Naive thymus-derived CD8-positive, alpha-beta T cell (primary cell): ENCODE measurements around the gene CARD9. TPM values are rescaled to one million over a fixed set of nuclear protein-coding genes. Genes with fewer than 3 reads are reported as not detected.

ENCODE experiments used
- ATAC-seq, 2 donors: fragments of 150-1000 bp; cut with Tn5 transposase in 1 of 2; sonication (Bioruptor Pico), chemical (Tn5 transposase) in 1 of 2; 1 replicate in 1 of 2; 2 replicates in 1 of 2; pipeline ENCODE4 v1.10.0; 2021; ENCODE audit warnings: mild to moderate bottlenecking in 2 of 2, moderate library complexity in 2 of 2
- POLR2A ChIA-PET: fragments of 350-600 bp; sonication (Branson Sonifier 250); formaldehyde crosslinking; loops from one replicate; lab custom pipeline; 2021; ENCODE audit warnings: antibody characterized with exemption; lab: Charles Lee
- DNase-seq, 10 donors: peaks; one replicate each; pipeline versions ENCODE4 v3.0.0 to v3.0.0-alpha.2; 2020 to 2022
- H3K27ac Mint-ChIP-seq, 10 donors: one replicate each; pipeline ENCODE4 v1.8.0; 2020 to 2022; ENCODE audit warnings: mild to moderate bottlenecking in 10 of 10, mixed read lengths in 10 of 10, moderate library complexity in 4 of 10, inconsistent platforms in 1 of 10
- H3K27me3 Mint-ChIP-seq, 5 donors: one replicate each; pipeline ENCODE4 v1.8.0; 2021 to 2022; ENCODE audit warnings: mixed read lengths in 5 of 5
- H3K36me3 Mint-ChIP-seq, 3 donors: one replicate each; pipeline ENCODE4 v1.8.0; 2020 to 2022; ENCODE audit warnings: mixed read lengths in 3 of 3, mild to moderate bottlenecking in 2 of 3, inconsistent platforms in 1 of 3
- H3K4me1 Mint-ChIP-seq, 4 donors: one replicate each; pipeline ENCODE4 v1.8.0; 2021 to 2022; ENCODE audit warnings: mixed read lengths in 4 of 4
- H3K4me3 Mint-ChIP-seq, 10 donors: one replicate each; pipeline ENCODE4 v1.8.0; 2020 to 2022; ENCODE audit warnings: mild to moderate bottlenecking in 10 of 10, mixed read lengths in 10 of 10, moderate library complexity in 6 of 10, inconsistent platforms in 1 of 10
- H3K9me3 Mint-ChIP-seq, 9 donors: one replicate each; pipeline ENCODE4 v1.8.0; 2020 to 2022; ENCODE audit warnings: mixed read lengths in 9 of 9, mild to moderate bottlenecking in 3 of 9, inconsistent platforms in 1 of 9, moderate library complexity in 1 of 9
- polyA plus RNA-seq, 3 donors: library from polyadenylated mRNA; unstranded; fragments of 300-500 nt; fragmentation: Illumina TruSeq; gene quantifications; one replicate each; pipeline ENCODE4 v1.2.3, GENCODE V29; 2021
- total RNA-seq, 8 experiments: library from RNA in 2 of 8; stranded (reverse) in 2 of 8; gene quantifications; one replicate each; pipeline ENCODE4 v1.2.3 and lab custom pipeline; 2021 to 2026

CARD9 gene, protein sequence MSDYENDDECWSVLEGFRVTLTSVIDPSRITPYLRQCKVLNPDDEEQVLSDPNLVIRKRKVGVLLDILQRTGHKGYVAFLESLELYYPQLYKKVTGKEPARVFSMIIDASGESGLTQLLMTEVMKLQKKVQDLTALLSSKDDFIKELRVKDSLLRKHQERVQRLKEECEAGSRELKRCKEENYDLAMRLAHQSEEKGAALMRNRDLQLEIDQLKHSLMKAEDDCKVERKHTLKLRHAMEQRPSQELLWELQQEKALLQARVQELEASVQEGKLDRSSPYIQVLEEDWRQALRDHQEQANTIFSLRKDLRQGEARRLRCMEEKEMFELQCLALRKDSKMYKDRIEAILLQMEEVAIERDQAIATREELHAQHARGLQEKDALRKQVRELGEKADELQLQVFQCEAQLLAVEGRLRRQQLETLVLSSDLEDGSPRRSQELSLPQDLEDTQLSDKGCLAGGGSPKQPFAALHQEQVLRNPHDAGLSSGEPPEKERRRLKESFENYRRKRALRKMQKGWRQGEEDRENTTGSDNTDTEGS
- total RNA-seq, result under 1 TPM; 0.70 to 0.85 TPM
- under 1 TPM; 0.08 to 0.21 (median 0.12) TPM for polyA plus RNA-seq
- 0 to 0.76 (median 0.16) reads per million in 6 experiments for total RNA-seq (lab: John Stamatoyannopoulos, UW)

DNA sequence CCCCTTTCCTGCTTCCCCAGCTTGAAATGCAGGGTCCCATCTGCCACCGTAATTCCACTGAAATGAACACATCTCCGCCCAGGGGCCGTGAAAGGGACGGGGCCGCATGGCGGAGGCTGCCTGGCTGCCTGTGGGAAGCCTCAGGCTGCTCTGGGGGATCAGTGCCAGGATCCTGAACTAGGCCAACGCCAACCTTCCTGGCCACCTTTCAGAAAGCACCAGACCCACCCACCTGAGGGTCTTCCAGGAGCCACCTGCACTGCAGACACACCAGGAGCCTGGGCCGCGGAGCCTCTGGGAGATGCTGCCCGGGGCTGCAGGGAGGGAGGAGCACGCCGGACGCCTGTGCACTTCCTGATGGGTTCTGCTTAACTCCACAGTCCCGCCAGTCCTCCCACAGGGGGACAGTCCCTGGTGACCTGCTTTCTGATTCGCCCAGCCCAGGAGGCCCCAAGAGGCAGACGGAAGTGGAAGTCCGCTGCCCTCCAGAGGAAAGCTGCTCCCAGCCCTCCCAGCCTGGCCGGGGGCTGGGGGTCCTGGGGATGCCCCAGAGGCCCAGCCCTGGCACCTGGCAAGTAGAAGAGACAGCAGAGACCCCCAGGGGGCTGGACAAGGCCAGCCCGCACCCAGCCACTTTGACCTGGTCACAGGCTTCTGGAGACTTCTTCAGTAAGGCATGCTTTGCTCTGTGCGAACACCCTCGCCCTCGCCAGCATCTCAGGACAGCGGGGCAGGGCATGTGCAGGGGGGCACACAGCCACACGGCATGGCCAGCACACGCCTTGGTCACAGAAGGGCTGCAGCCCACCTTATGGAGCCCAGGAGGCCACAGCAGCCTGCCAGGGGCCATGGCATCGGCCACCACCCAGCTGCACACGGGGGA is at the start of gene CARD9:
TSS of gene CARD9 (minus strand) at position 370 of the 883 bp plus-strand sequence. CDS start 1,591 bp downstream, outside the sequence.
- peaks cover 0 to 5% (median 0%) of the 10 kb centered on the region in 4 donors for H3K4me1 Mint-ChIP-seq
- peak within 1 kb of the TSS in 2 of 10 donors; percentile 26 to 58 for H3K4me3 Mint-ChIP-seq
- no peaks in the 10 kb centered on the region for H3K27me3 Mint-ChIP-seq
- no peaks in the 10 kb centered on the region for H3K9me3 Mint-ChIP-seq
- POLR2A ChIA-PET, result interaction anchor here (1.4 to 1.9 kb wide), 2 partner anchors 8 to 10 kb away, joined by 3 to 6 read pairs; partner anchors contain the start of gene DNLZ
- H3K36me3 Mint-ChIP-seq, result no peaks in the 10 kb centered on the region
- H3K27ac Mint-ChIP-seq, result peak within 1 kb of the TSS in 2 of 10 donors; percentile 31 to 73
- DNase-seq (no peak), ATAC-seq (no peak)

DNA sequence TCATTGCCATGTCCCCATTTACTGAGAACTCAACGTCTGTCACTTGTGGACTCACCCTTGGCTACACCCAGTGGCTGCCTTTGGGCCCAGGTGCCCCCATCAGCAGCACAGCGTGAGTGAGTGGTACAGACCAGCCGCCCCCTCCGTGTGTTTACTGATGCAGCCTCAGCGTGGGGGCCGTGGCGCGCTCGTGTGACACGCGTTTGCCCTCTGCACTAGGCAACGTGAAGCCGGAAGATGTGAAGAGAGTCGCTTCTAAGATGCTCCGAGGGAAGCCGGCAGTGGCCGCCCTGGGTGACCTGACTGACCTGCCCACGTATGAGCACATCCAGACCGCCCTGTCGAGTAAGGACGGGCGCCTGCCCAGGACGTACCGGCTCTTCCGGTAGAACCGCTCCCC is 49.4 kb upstream of the CARD9 start:
- Mint-ChIP-seq H3K4me3 (no peak overlapping the region), H3K9me3 (no peaks in the 10 kb centered on the region), H3K36me3 (peaks cover 0 to 61% (median 9%) of the 10 kb centered on the region in 3 donors), H3K27me3 (no peaks in the 10 kb centered on the region), H3K4me1 (peaks cover 0 to 3% (median 0%) of the 10 kb centered on the region in 4 donors), H3K27ac (no peak overlapping the region)
- POLR2A ChIA-PET, result no interaction called here
- no peak for ATAC-seq
- DNase-seq, result no peak

DNA sequence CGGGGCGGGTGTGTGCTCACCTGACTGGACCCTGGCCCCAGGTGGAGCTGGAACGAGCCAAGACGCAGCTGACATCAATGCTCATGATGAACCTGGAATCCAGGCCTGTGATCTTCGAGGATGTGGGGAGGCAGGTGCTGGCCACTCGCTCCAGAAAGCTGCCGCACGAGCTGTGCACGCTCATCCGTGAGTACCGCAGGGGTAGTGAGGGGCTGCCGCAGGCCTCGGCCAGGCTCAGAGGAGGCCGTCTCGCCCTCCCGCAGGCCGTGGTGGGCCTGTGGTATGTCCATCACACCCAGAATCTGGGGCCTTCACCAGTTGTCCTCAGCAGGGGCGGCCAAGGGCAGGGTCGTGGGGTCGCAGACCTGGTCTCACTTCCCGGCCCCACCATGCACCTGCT is 48.3 kb upstream of the CARD9 start:
- peaks cover 0 to 70% (median 14%) of the 10 kb centered on the region in 3 donors for H3K36me3 Mint-ChIP-seq

DNA sequence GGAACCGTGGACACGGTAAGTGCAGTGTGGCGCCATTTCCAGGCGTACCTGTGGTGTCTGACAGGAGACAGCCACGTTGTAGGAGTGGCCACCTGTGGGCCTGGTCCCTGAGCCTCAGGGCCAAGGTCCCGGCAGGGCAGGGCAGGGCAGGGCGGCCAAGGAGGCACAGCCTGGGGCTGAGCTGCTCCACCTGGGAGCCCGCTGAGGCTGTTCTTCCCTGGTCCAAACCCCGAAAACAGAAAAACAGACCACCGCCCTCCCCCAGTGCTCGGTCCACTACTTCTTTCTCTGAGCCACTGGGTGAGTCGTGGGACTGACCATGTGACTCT is 45.6 kb upstream of the CARD9 start:
- H3K27ac Mint-ChIP-seq, result peak overlapping the region in 1 of 10 donors; percentile 79
- peaks cover 0 to 78% (median 21%) of the 10 kb centered on the region in 3 donors for H3K36me3 Mint-ChIP-seq

More for the DNA sequence above, 48.3 kb upstream of the CARD9 start:
- no peak for DNase-seq
- Mint-ChIP-seq H3K27me3 (no peaks in the 10 kb centered on the region), H3K4me3 (no peak overlapping the region), H3K9me3 (no peaks in the 10 kb centered on the region), H3K4me1 (peaks cover 0 to 3% (median 0%) of the 10 kb centered on the region in 4 donors), H3K27ac (no peak overlapping the region)
- no peak for ATAC-seq
- POLR2A ChIA-PET, result interaction anchor here (0.6 to 0.7 kb wide), 3 partner anchors 13 to 59 kb away, joined by 3 to 4 read pairs (median 4); no protein-coding TSS in a partner anchor

DNA sequence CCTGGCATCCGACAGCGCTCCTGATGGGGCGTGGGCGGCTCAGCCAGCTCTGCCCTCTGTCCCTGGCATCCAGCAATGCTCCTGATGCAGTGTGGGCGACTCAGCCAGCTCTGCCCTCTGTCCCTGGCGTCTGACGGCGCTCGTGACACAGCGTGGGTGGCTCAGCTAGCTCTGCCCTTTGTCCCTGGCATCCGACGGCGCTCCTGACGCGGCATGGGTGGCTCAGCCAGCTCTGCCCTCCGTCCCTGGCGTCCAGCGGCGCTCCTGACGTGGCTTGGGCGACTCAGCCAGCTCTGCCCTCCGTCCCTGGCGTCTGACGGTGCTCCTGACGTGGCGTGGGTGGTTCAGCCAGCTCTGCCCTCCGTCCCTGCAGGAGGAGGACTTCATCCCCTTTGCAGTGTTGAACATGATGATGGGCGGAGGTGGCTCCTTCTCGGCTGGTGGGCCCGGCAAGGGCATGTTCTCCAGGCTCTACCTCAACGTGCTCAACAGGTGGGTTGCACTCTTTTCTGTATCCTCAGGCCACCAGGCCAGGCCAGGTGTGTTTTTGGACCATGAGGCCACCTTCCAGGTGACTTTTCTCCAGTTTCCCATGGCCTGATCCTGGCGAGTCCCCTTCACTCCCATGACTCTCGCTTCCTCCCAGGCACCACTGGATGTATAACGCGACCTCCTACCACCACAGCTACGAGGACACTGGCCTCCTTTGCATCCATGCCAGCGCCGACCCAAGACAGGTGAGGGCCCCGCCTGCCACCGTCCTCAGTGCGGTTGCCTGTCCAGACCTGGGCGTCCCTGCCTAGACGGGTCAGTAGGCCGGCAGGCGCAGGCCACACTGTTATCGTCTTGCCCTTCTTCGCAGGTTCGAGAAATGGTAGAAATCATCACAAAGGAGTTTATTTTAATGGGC is 45.0 kb upstream of the CARD9 start:
- ATAC-seq (no peak), DNase-seq (no peak)
- H3K9me3 Mint-ChIP-seq, result no peaks in the 10 kb centered on the region
- H3K27me3 Mint-ChIP-seq, result no peaks in the 10 kb centered on the region
- peak overlapping the region in 1 of 10 donors; percentile 79 for H3K27ac Mint-ChIP-seq
- no peak overlapping the region for H3K4me3 Mint-ChIP-seq
- POLR2A ChIA-PET, result no interaction called here
- peaks cover 0 to 5% (median 0%) of the 10 kb centered on the region in 4 donors for H3K4me1 Mint-ChIP-seq
- peaks cover 0 to 78% (median 21%) of the 10 kb centered on the region in 3 donors for H3K36me3 Mint-ChIP-seq

More for the DNA sequence above, 45.6 kb upstream of the CARD9 start:
- DNase-seq (no peak), ATAC-seq (no peak)
- Mint-ChIP-seq H3K4me1 (peaks cover 0 to 2% (median 0%) of the 10 kb centered on the region in 4 donors), H3K27me3 (no peaks in the 10 kb centered on the region), H3K4me3 (no peak overlapping the region), H3K9me3 (no peaks in the 10 kb centered on the region)
- POLR2A ChIA-PET, result no interaction called here

DNA sequence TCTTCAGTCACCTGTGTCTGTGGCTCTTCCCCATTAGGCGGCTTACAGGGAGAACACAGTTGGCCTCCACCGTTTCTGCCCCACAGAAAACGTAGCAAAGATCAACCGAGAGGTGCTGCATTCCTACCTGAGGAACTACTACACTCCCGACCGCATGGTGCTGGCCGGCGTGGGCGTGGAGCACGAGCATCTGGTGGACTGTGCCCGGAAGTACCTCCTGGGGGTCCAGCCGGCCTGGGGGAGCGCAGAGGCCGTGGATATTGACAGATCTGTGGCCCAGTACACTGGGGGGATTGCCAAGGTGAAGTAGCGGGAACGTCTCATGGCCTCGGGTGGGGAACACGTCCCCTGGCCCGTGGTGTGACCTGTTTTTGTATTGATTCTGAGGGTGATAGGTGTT is 43.4 kb upstream of the CARD9 start:
- peaks cover 0 to 79% (median 21%) of the 10 kb centered on the region in 3 donors for H3K36me3 Mint-ChIP-seq
- H3K4me1 Mint-ChIP-seq, result peaks cover 0 to 14% (median 3%) of the 10 kb centered on the region in 4 donors
- H3K4me3 Mint-ChIP-seq, result no peak overlapping the region
- H3K9me3 Mint-ChIP-seq, result no peaks in the 10 kb centered on the region
- POLR2A ChIA-PET, result interaction anchor here (0.7 kb wide), 1 partner anchor 144 kb away, joined by 5 read pairs; no protein-coding TSS in a partner anchor
- ATAC-seq (no peak), DNase-seq (no peak)
- H3K27me3 Mint-ChIP-seq, result no peaks in the 10 kb centered on the region
- H3K27ac Mint-ChIP-seq, result no peak overlapping the region

DNA sequence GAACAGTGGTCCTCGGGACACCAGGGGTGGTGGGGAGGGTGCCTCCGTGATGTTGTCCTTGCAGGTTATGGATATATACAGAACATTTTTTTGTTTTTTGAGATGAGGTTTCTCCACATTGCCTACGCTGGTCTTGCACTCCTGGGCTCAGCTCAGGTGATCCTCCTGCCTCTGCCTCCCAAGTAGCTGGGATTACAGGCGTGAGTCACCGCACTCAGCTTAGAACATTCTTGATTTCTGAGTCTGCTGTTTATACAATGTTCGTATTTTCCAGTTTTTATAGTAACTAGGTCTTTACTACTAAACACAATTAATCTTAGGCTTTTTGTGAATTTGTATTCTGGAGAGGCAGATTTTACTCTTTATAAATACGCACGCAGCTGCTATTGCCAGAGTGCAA is 43.0 kb upstream of the CARD9 start:
- H3K4me1 Mint-ChIP-seq, result peaks cover 3 to 19% (median 6%) of the 10 kb centered on the region in 4 donors
- ATAC-seq (no peak), DNase-seq (no peak)
- no peak overlapping the region for H3K4me3 Mint-ChIP-seq
- H3K27me3 Mint-ChIP-seq, result no peaks in the 10 kb centered on the region
- H3K36me3 Mint-ChIP-seq, result peaks cover 0 to 76% (median 21%) of the 10 kb centered on the region in 3 donors
- H3K9me3 Mint-ChIP-seq, result no peaks in the 10 kb centered on the region
- peak overlapping the region in 1 of 10 donors; percentile 75 for H3K27ac Mint-ChIP-seq
- POLR2A ChIA-PET, result no interaction called here

DNA sequence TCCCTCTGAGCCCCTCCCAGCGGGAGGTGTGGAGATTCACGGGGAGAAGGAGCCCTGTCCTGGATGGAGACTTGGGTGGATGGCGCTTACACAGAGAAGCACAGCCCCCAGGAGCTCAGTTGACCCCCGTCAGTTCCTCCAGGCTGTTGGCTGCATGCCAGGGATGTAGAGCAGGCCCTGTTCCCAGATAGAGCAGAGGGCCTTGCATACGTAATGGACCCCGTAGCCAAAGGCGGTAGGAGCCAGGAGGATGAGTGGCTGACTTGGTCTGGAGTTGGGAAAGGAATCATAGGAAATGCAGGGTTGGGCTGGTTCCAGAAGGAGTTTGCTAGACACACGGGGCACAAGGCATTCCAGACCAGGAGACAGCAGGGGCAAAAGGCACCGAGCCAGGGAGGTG is 39.5 kb upstream of the CARD9 start:
- peak overlapping the region in 2 of 10 donors; percentile 4 to 20 for H3K4me3 Mint-ChIP-seq
- peak overlapping the region in 1 of 10 donors; percentile 51 for H3K27ac Mint-ChIP-seq
- no peaks in the 10 kb centered on the region for H3K9me3 Mint-ChIP-seq
- H3K4me1 Mint-ChIP-seq, result peaks cover 15 to 44% (median 32%) of the 10 kb centered on the region in 4 donors
- H3K27me3 Mint-ChIP-seq, result no peaks in the 10 kb centered on the region
- DNase-seq, result no peak
- ATAC-seq, result no peak
- H3K36me3 Mint-ChIP-seq, result peaks cover 0 to 59% (median 12%) of the 10 kb centered on the region in 3 donors
- POLR2A ChIA-PET, result interaction anchor here (1.1 kb wide), 1 partner anchor 10 kb away, joined by 3 read pairs; no protein-coding TSS in a partner anchor

DNA sequence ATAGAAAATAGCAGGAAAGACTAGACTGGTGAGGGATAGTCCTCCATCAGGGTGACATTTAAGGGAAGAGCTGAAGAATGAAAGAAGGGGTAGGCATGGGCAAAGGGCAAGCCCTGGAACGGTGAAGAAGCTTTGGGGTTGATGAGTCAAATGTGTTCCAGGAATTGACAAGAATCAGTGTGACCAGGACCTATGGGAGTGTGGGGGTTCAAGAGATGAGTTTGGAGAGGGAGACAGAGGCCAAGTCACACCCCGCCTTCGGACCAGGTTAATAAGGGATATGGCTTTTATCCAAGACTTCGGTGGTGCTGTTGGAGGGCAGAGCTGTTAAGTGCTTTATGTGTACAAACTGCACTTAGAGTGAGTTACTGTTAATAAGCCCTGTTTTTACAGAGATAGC is 37.9 kb upstream of the CARD9 start:
- POLR2A ChIA-PET, result interaction anchor here (1.4 kb wide), 1 partner anchor 11 kb away, joined by 3 read pairs; the partner anchor contains the start of gene SNAPC4
- ATAC-seq (no peak), DNase-seq (no peak)
- H3K36me3 Mint-ChIP-seq, result peaks cover 0 to 57% (median 5%) of the 10 kb centered on the region in 3 donors
- H3K4me1 Mint-ChIP-seq, result peaks cover 16 to 55% (median 39%) of the 10 kb centered on the region in 4 donors
- peak overlapping the region; percentile 44 to 96 (median 94) for H3K27ac Mint-ChIP-seq
- H3K4me3 Mint-ChIP-seq, result peak overlapping the region; percentile 81 to 92 (median 87)
- H3K9me3 Mint-ChIP-seq, result no peaks in the 10 kb centered on the region
- no peaks in the 10 kb centered on the region for H3K27me3 Mint-ChIP-seq

DNA sequence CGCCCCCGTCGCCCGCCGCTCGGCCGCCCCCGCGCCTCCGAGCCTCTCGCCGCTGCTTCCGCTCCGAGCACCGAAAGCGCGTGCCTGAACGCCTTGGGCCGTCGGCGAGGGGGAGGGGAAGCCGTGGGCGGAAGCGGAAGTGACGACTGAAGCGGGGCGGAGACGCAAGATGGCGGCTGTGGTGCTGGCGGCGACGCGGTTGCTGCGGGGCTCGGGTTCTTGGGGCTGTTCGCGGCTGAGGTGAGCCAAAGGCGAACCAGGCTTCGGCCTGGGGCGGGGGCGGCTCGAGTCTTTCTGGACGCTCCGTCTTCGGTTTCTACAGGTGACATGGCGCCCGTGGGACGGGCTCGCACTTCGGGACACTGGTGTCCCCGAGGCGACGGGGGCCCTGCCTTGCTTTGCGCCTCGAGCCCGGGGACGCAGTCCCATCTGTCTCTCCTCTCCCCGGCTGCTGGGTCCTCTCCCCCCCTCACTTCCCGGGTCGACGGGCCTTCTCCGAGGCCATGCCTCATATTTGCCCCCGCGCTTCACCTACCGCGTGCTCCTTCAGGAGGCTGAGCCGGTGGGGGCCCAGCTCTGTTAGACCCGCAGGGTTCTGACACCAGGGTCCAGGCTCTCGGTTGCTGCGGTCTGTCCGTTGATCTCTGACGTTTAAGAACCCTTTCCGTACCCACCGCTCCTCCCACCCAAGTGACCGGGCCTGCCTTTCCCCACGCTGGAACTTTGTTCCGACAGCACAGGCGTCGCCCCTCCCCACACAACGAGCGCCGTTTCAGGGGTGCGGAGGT is 37.2 kb upstream of the CARD9 start, which contains the start of the genes ENTR1 and PMPCA:
TSS of gene ENTR1 (minus strand) at position 115 of the 788 bp plus-strand sequence. CDS start 217 bp downstream, outside the sequence.
TSS of gene PMPCA (plus strand) at position 159 of the 788 bp plus-strand sequence. CDS start at position 170, 11 bp downstream.
- POLR2A ChIA-PET, result interaction anchor here (1.0 to 3.2 kb wide), 7 partner anchors 10 to 830 kb away, joined by 3 to 25 read pairs (median 5); partner anchors contain the start of genes DNLZ, SNAPC4 and TUBB4B
- Mint-ChIP-seq H3K27ac (peak within 1 kb of the TSS; percentile 83 to 96 (median 94)), H3K27me3 (no peaks in the 10 kb centered on the region), H3K36me3 (peaks cover 0 to 57% (median 2%) of the 10 kb centered on the region in 3 donors), H3K4me1 (peaks cover 16 to 60% (median 40%) of the 10 kb centered on the region in 4 donors), H3K4me3 (peak within 1 kb of the TSS; percentile 86 to 92 (median 89)), H3K9me3 (no peaks in the 10 kb centered on the region)
- DNase-seq, result peak; percentile 91 to 97 (median 94)
- peak; percentile 83 to 92 for ATAC-seq
